ENCODE results near the gene PSMG3.

Gene PSMG3

GRCh38 chr7:1591876-1592275 lies 22.0 kb upstream of the PSMG3 start:
- no peaks in the 10 kb centered on the region for H3K79me1 ChIP-seq (ENCODE audit: low read length)
- H4K5ac ChIP-seq (ENCODE audit: low read length): no peak overlapping the region
- no peak overlapping the region for H3K27ac ChIP-seq (ENCODE audit: low read depth, low read length)
- no peaks in the 10 kb centered on the region for H3K79me2 ChIP-seq (ENCODE audit: control insufficient read depth, insufficient read depth, low read length)
- no peak overlapping the region for H4K8ac ChIP-seq (ENCODE audit: low read depth, low read length)
- H2BK5ac ChIP-seq (ENCODE audit: low read length): no peak overlapping the region
- H2BK120ac ChIP-seq (ENCODE audit: low read depth, low read length): no peak overlapping the region
- no peaks in the 10 kb centered on the region for H3K36me3 ChIP-seq (ENCODE audit: control insufficient read depth, insufficient read depth, low read length)
- H3K4me2 ChIP-seq (ENCODE audit: low read length): no peak overlapping the region
- no peak overlapping the region for H3K18ac ChIP-seq (ENCODE audit: low read length)
- H3K27me3 ChIP-seq (ENCODE audit: insufficient read depth, low read length, poor library complexity): no peaks in the 10 kb centered on the region
- H3K56ac ChIP-seq (ENCODE audit: low read length): no peak overlapping the region
- no peak overlapping the region for H3K9ac ChIP-seq (ENCODE audit: low read length)
- no peak overlapping the region for H2BK15ac ChIP-seq (replicated peaks; ENCODE audit: low read depth)
- no peaks in the 10 kb centered on the region for H3K4me1 ChIP-seq (ENCODE audit: control insufficient read depth, low read depth, low read length)
- no peak overlapping the region for H3K23ac ChIP-seq (ENCODE audit: low read length)
- no peak overlapping the region for H3K4ac ChIP-seq (ENCODE audit: low read depth, low read length)
- H2AK5ac ChIP-seq (ENCODE audit: low read length): no peak overlapping the region
- no CpG with 5 or more reads among the region's 15 CpGs for WGBS (ENCODE audit: extremely low coverage, insufficient coverage, low lambda C conversion rate)
- no peak overlapping the region for H3K4me3 ChIP-seq (ENCODE audit: low read length)
- DNase-seq: no peak

GRCh38 chr7:1591396-1591795 lies 21.6 kb upstream of the PSMG3 start:
- Histone ChIP-seq H2AK5ac (ENCODE audit: low read length) (no peak overlapping the region), H3K4me1 (ENCODE audit: control insufficient read depth, low read depth, low read length) (no peaks in the 10 kb centered on the region), H3K23ac (ENCODE audit: low read length) (no peak overlapping the region), H3K4me3 (ENCODE audit: low read length) (no peak overlapping the region), H3K79me1 (ENCODE audit: low read length) (no peaks in the 10 kb centered on the region), H3K4ac (ENCODE audit: low read depth, low read length) (no peak overlapping the region), H4K5ac (ENCODE audit: low read length) (no peak overlapping the region), H3K36me3 (ENCODE audit: control insufficient read depth, insufficient read depth, low read length) (no peaks in the 10 kb centered on the region), H3K4me2 (ENCODE audit: low read length) (no peak overlapping the region), H4K8ac (ENCODE audit: low read depth, low read length) (no peak overlapping the region), H3K27me3 (ENCODE audit: insufficient read depth, low read length, poor library complexity) (no peaks in the 10 kb centered on the region), H3K18ac (ENCODE audit: low read length) (no peak overlapping the region), H3K56ac (ENCODE audit: low read length) (no peak overlapping the region), H3K79me2 (ENCODE audit: control insufficient read depth, insufficient read depth, low read length) (no peaks in the 10 kb centered on the region), H2BK120ac (ENCODE audit: low read depth, low read length) (no peak overlapping the region), H2BK15ac (replicated peaks; ENCODE audit: low read depth) (no peak overlapping the region), H3K27ac (ENCODE audit: low read depth, low read length) (no peak overlapping the region), H2BK5ac (ENCODE audit: low read length) (no peak overlapping the region), H3K9ac (ENCODE audit: low read length) (no peak overlapping the region)
- no peak for DNase-seq
- WGBS (ENCODE audit: extremely low coverage, insufficient coverage, low lambda C conversion rate): no CpG with 5 or more reads among the region's 6 CpGs

GRCh38 chr7:1590887-1591286 lies 21.1 kb upstream of the PSMG3 start:
- DNase-seq: no peak
- H3K23ac ChIP-seq (ENCODE audit: low read length): no peak overlapping the region
- no peak overlapping the region for H3K27ac ChIP-seq (ENCODE audit: low read depth, low read length)
- H3K4me3 ChIP-seq (ENCODE audit: low read length): no peak overlapping the region
- no peaks in the 10 kb centered on the region for H3K36me3 ChIP-seq (ENCODE audit: control insufficient read depth, insufficient read depth, low read length)
- no peak overlapping the region for H3K4ac ChIP-seq (ENCODE audit: low read depth, low read length)
- H3K56ac ChIP-seq (ENCODE audit: low read length): no peak overlapping the region
- no peaks in the 10 kb centered on the region for H3K79me2 ChIP-seq (ENCODE audit: control insufficient read depth, insufficient read depth, low read length)
- H3K79me1 ChIP-seq (ENCODE audit: low read length): no peaks in the 10 kb centered on the region
- H3K18ac ChIP-seq (ENCODE audit: low read length): no peak overlapping the region
- H2BK15ac ChIP-seq (replicated peaks; ENCODE audit: low read depth): no peak overlapping the region
- H3K4me2 ChIP-seq (ENCODE audit: low read length): no peak overlapping the region
- H2AK5ac ChIP-seq (ENCODE audit: low read length): no peak overlapping the region
- no peak overlapping the region for H2BK5ac ChIP-seq (ENCODE audit: low read length)
- no peak overlapping the region for H4K8ac ChIP-seq (ENCODE audit: low read depth, low read length)
- no peak overlapping the region for H2BK120ac ChIP-seq (ENCODE audit: low read depth, low read length)
- H3K9ac ChIP-seq (ENCODE audit: low read length): no peak overlapping the region
- H4K5ac ChIP-seq (ENCODE audit: low read length): no peak overlapping the region
- H3K4me1 ChIP-seq (ENCODE audit: control insufficient read depth, low read depth, low read length): no peaks in the 10 kb centered on the region
- WGBS (ENCODE audit: extremely low coverage, insufficient coverage, low lambda C conversion rate): no CpG with 5 or more reads among the region's 9 CpGs
- no peaks in the 10 kb centered on the region for H3K27me3 ChIP-seq (ENCODE audit: insufficient read depth, low read length, poor library complexity)

GRCh38 chr7:1590476-1590875 lies 20.6 kb upstream of the PSMG3 start:
- H2BK120ac ChIP-seq (ENCODE audit: low read depth, low read length): no peak overlapping the region
- H3K4ac ChIP-seq (ENCODE audit: low read depth, low read length): no peak overlapping the region
- no peaks in the 10 kb centered on the region for H3K4me1 ChIP-seq (ENCODE audit: control insufficient read depth, low read depth, low read length)
- no peak overlapping the region for H3K56ac ChIP-seq (ENCODE audit: low read length)
- H3K4me2 ChIP-seq (ENCODE audit: low read length): no peak overlapping the region
- no peak overlapping the region for H2AK5ac ChIP-seq (ENCODE audit: low read length)
- no peaks in the 10 kb centered on the region for H3K79me2 ChIP-seq (ENCODE audit: control insufficient read depth, insufficient read depth, low read length)
- H3K18ac ChIP-seq (ENCODE audit: low read length): no peak overlapping the region
- H3K27me3 ChIP-seq (ENCODE audit: insufficient read depth, low read length, poor library complexity): no peaks in the 10 kb centered on the region
- H3K9ac ChIP-seq (ENCODE audit: low read length): no peak overlapping the region
- no peak overlapping the region for H4K8ac ChIP-seq (ENCODE audit: low read depth, low read length)
- H4K5ac ChIP-seq (ENCODE audit: low read length): no peak overlapping the region
- DNase-seq: no peak
- H3K4me3 ChIP-seq (ENCODE audit: low read length): no peak overlapping the region
- no peak overlapping the region for H3K27ac ChIP-seq (ENCODE audit: low read depth, low read length)
- H2BK15ac ChIP-seq (replicated peaks; ENCODE audit: low read depth): no peak overlapping the region
- no peaks in the 10 kb centered on the region for H3K79me1 ChIP-seq (ENCODE audit: low read length)
- no peak overlapping the region for H3K23ac ChIP-seq (ENCODE audit: low read length)
- no CpG with 5 or more reads among the region's 6 CpGs for WGBS (ENCODE audit: extremely low coverage, insufficient coverage, low lambda C conversion rate)
- H2BK5ac ChIP-seq (ENCODE audit: low read length): no peak overlapping the region
- no peaks in the 10 kb centered on the region for H3K36me3 ChIP-seq (ENCODE audit: control insufficient read depth, insufficient read depth, low read length)

- H3K56ac ChIP-seq (ENCODE audit: low read length): no peak overlapping the region
- no peak for DNase-seq
- no peak overlapping the region for H3K27ac ChIP-seq (ENCODE audit: low read depth, low read length)
- no peak overlapping the region for H3K4ac ChIP-seq (ENCODE audit: low read depth, low read length)
- H2BK15ac ChIP-seq (replicated peaks; ENCODE audit: low read depth): no peak overlapping the region
- H3K9ac ChIP-seq (ENCODE audit: low read length): no peak overlapping the region
- H3K27me3 ChIP-seq (ENCODE audit: insufficient read depth, low read length, poor library complexity): no peaks in the 10 kb centered on the region
- no peak overlapping the region for H2BK120ac ChIP-seq (ENCODE audit: low read depth, low read length)
- no peak overlapping the region for H3K4me3 ChIP-seq (ENCODE audit: low read length)
- H2AK5ac ChIP-seq (ENCODE audit: low read length): no peak overlapping the region
- no peak overlapping the region for H3K23ac ChIP-seq (ENCODE audit: low read length)
- WGBS (ENCODE audit: extremely low coverage, insufficient coverage, low lambda C conversion rate): no CpG with 5 or more reads among the region's 1 CpG
- no peak overlapping the region for H4K8ac ChIP-seq (ENCODE audit: low read depth, low read length)
- H2BK5ac ChIP-seq (ENCODE audit: low read length): no peak overlapping the region
- no peak overlapping the region for H4K5ac ChIP-seq (ENCODE audit: low read length)
- H3K79me2 ChIP-seq (ENCODE audit: control insufficient read depth, insufficient read depth, low read length): no peaks in the 10 kb centered on the region
- H3K36me3 ChIP-seq (ENCODE audit: control insufficient read depth, insufficient read depth, low read length): no peaks in the 10 kb centered on the region
- no peaks in the 10 kb centered on the region for H3K79me1 ChIP-seq (ENCODE audit: low read length)
- no peak overlapping the region for H3K4me2 ChIP-seq (ENCODE audit: low read length)
- H3K18ac ChIP-seq (ENCODE audit: low read length): no peak overlapping the region
- no peaks in the 10 kb centered on the region for H3K4me1 ChIP-seq (ENCODE audit: control insufficient read depth, low read depth, low read length)
Observed at GRCh38 chr7:1588978-1589377, 19.1 kb upstream of the PSMG3 start.

GRCh38 chr7:1587738-1588137 lies 17.9 kb upstream of the PSMG3 start:
- Histone ChIP-seq H3K36me3 (ENCODE audit: control insufficient read depth, insufficient read depth, low read length) (no peaks in the 10 kb centered on the region), H2AK5ac (ENCODE audit: low read length) (no peak overlapping the region), H2BK120ac (ENCODE audit: low read depth, low read length) (no peak overlapping the region), H3K27ac (ENCODE audit: low read depth, low read length) (no peak overlapping the region), H3K79me1 (ENCODE audit: low read length) (no peaks in the 10 kb centered on the region), H2BK15ac (replicated peaks; ENCODE audit: low read depth) (no peak overlapping the region), H3K56ac (ENCODE audit: low read length) (no peak overlapping the region), H3K9ac (ENCODE audit: low read length) (no peak overlapping the region), H3K79me2 (ENCODE audit: control insufficient read depth, insufficient read depth, low read length) (no peaks in the 10 kb centered on the region), H3K4me2 (ENCODE audit: low read length) (no peak overlapping the region), H3K18ac (ENCODE audit: low read length) (no peak overlapping the region), H3K4me1 (ENCODE audit: control insufficient read depth, low read depth, low read length) (no peaks in the 10 kb centered on the region), H4K5ac (ENCODE audit: low read length) (no peak overlapping the region), H3K4ac (ENCODE audit: low read depth, low read length) (no peak overlapping the region), H3K27me3 (ENCODE audit: insufficient read depth, low read length, poor library complexity) (no peaks in the 10 kb centered on the region), H3K23ac (ENCODE audit: low read length) (no peak overlapping the region), H4K8ac (ENCODE audit: low read depth, low read length) (no peak overlapping the region), H2BK5ac (ENCODE audit: low read length) (no peak overlapping the region), H3K4me3 (ENCODE audit: low read length) (no peak overlapping the region)
- DNase-seq: no peak
- WGBS (ENCODE audit: extremely low coverage, insufficient coverage, low lambda C conversion rate): no CpG with 5 or more reads among the region's 12 CpGs

All from mesendoderm (in vitro differentiated cells).